Transverse colon (tissue), 4 donors: ENCODE measurements around the gene CELA2B.

Experiments
- CTCF ChIP-seq, 5 experiments: fragments of 200-600 bp in 3 of 5; fragments of 450-650 bp in 2 of 5; sonication (generic) in 3 of 5; IDR thresholded peaks; 1 replicate in 2 of 5; 2 replicates in 3 of 5; pipeline ENCODE4 v1.5.1; 2016 to 2017; ENCODE audit warnings: antibody characterized with exemption in 5 of 5, inconsistent platforms in 3 of 5, mild to moderate bottlenecking in 2 of 5, moderate library complexity in 1 of 5
- EP300 ChIP-seq: sonication (generic); formaldehyde crosslinking; IDR thresholded peaks from one replicate; pipeline ENCODE4 v1.6.1; 2017; ENCODE audit warnings: antibody characterized with exemption, low read depth
- POLR2A ChIP-seq: fragments of 450-650 bp; IDR thresholded peaks from one replicate; pipeline ENCODE4 v1.6.1; 2016; ENCODE audit warnings: antibody characterized with exemption, mild to moderate bottlenecking, moderate library complexity
- POLR2AphosphoS5 ChIP-seq, 3 donors: sonication (generic); formaldehyde crosslinking; IDR thresholded peaks; one replicate each; pipeline ENCODE4 v1.6.1; 2016; ENCODE audit warnings: antibody characterized with exemption in 3 of 3

DNA sequence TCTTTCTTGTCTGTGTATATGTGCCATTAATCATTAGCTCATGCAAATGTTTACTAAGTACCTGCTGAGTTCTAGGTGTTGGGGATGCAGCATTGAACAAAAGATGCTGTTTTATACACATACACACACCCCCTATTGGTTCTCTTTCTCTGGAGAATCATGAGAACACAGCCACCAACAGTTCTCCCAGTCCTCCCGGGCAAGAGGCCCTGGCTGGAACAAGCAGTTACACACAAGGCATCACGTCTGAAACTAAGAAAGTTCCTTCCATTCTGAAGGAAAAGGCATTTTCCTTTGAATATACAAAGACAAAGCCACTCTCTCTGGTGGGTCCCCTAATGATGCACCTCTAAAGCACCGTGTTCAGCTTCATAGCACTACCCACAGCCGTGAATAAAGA is 37.3 kb downstream of the CELA2B start:
- TF ChIP-seq CTCF (IDR thresholded peaks at IDR 0.05): no peak
- no peak for TF ChIP-seq POLR2A
- no peak for TF ChIP-seq EP300
- no peak for TF ChIP-seq POLR2AphosphoS5 (IDR thresholded peaks at IDR 0.05)
